AG09309 (cell line): ENCODE measurements around the gene ODAD3.
"Not testable (repeated sequence)": the region's sequence is repeated elsewhere in the genome, so short reads cannot be mapped to it uniquely, and the experiment has no call there.

Experiments used
- DNase-seq: peaks from one replicate; pipeline ENCODE4 v3.0.0-alpha.2; 2010; ENCODE audit warnings: low read depth
- H3K4me3 ChIP-seq: 2 replicates; pipeline ENCODE4 v1.5.1; 2011; ENCODE audit warnings: mild to moderate bottlenecking, low read depth, low read length, moderate library complexity; ENCODE audit not compliant: control insufficient read depth
- TF ChIP-seq, protein P1 (sequence below): IDR thresholded peaks from 2 replicates; pipeline ENCODE4 v1.5.1; 2011; ENCODE audit warnings: mild to moderate bottlenecking, low read depth, low read length, inconsistent platforms; ENCODE audit not compliant: insufficient read depth, control insufficient read depth; ENCODE audit errors: missing control alignments

ODAD3 gene

DNA sequence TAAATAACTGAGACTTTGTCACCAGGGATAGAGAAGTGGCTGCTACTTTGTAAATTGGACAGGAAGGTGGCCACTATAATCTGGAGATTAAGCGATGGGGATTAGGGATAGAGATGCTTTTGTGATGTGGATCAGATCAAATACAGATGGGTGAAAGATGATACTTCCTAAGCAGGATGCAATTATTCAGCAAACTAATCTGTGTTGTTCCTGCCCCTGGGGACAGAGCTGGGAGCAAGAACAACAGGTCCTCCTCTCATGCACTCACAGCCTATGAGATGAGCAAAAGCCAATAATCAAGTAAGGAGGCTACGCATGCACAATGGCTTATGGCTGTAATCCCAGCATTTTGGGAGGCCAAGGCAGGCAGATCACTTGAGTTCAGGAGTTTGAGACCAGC lies 20.4 kb downstream of the ODAD3 start:
- TF ChIP-seq, protein P1, sequence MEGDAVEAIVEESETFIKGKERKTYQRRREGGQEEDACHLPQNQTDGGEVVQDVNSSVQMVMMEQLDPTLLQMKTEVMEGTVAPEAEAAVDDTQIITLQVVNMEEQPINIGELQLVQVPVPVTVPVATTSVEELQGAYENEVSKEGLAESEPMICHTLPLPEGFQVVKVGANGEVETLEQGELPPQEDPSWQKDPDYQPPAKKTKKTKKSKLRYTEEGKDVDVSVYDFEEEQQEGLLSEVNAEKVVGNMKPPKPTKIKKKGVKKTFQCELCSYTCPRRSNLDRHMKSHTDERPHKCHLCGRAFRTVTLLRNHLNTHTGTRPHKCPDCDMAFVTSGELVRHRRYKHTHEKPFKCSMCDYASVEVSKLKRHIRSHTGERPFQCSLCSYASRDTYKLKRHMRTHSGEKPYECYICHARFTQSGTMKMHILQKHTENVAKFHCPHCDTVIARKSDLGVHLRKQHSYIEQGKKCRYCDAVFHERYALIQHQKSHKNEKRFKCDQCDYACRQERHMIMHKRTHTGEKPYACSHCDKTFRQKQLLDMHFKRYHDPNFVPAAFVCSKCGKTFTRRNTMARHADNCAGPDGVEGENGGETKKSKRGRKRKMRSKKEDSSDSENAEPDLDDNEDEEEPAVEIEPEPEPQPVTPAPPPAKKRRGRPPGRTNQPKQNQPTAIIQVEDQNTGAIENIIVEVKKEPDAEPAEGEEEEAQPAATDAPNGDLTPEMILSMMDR = no peak
- no peak for DNase-seq
- H3K4me3 ChIP-seq = no peak overlapping the region

- H3K4me3 ChIP-seq = no peak overlapping the region
- TF ChIP-seq, protein P1 = no peak
- no peak for DNase-seq
Measured at GRCh38 chr19:11410682-11411081, 24.2 kb downstream of the ODAD3 start.

- H3K4me3 ChIP-seq = no peak overlapping the region
- TF ChIP-seq, protein P1 = no peak
- DNase-seq = no peak
Measured at GRCh38 chr19:11408591-11408990, 26.3 kb downstream of the ODAD3 start.

- not testable (repeated sequence) for DNase-seq, H3K4me3 ChIP-seq
Measured at GRCh38 chr19:11406703-11407236, 28.2 kb downstream of the ODAD3 start.

- H3K4me3 ChIP-seq = no peak overlapping the region
Measured at GRCh38 chr19:11405846-11406643, 28.9 kb downstream of the ODAD3 start.

GRCh38 chr19:11404588-11405222 lies 30.2 kb downstream of the ODAD3 start:
- no peak overlapping the region for H3K4me3 ChIP-seq
- DNase-seq = no peak
- TF ChIP-seq, protein P1 = no peak

More at GRCh38 chr19:11405846-11406643, 28.9 kb downstream of the ODAD3 start:
- DNase-seq = no peak
- TF ChIP-seq, protein P1 = peak; percentile 28
